WTC11 (cell line): ENCODE data around the gene ADCYAP1. TPM values are rescaled to one million over a fixed set of nuclear protein-coding genes. Genes with fewer than 3 reads are reported as not detected.

Source experiments
- ATAC-seq: fragments of 200-7000 bp; cut with Tn5 transposase; 2 replicates; pipeline ENCODE4 v1.10.0; 2021; ENCODE audit warnings: mild to moderate bottlenecking, moderate library complexity
- CTCF ChIA-PET: fragments of 300-600 bp; sonication (Branson Sonifier 250); formaldehyde crosslinking; loops from one replicate; lab custom pipeline; 2021; ENCODE audit warnings: antibody characterized with exemption; lab: Charles Lee
- POLR2A ChIA-PET: fragments of 350-600 bp; sonication (Branson Sonifier 250); formaldehyde crosslinking; loops from one replicate; lab custom pipeline; 2021; ENCODE audit warnings: antibody characterized with exemption; lab: Charles Lee
- DNase-seq: peaks from one replicate; pipeline ENCODE4 v3.0.0; 2021; ENCODE audit warnings: low spot score
- H3K27ac Mint-ChIP-seq: 2 replicates; pipeline ENCODE4 v1.8.0; 2021; ENCODE audit warnings: mixed read lengths
- H3K27me3 Mint-ChIP-seq: 2 replicates; pipeline ENCODE4 v1.8.0; 2021; ENCODE audit warnings: low read depth, mild to moderate bottlenecking, moderate library complexity, mixed read lengths
- H3K36me3 Mint-ChIP-seq: 2 replicates; pipeline ENCODE4 v1.8.0; 2021; ENCODE audit warnings: mixed read lengths
- H3K4me1 Mint-ChIP-seq: 2 replicates; pipeline ENCODE4 v1.8.0; 2022; ENCODE audit warnings: mixed read lengths
- H3K4me3 Mint-ChIP-seq: 2 replicates; pipeline ENCODE4 v1.8.0; 2021; ENCODE audit warnings: mild to moderate bottlenecking, moderate library complexity, mixed read lengths
- H3K9me3 Mint-ChIP-seq: 2 replicates; pipeline ENCODE4 v1.8.0; 2021; ENCODE audit warnings: mixed read lengths
- CREM ChIP-seq: sonication (generic); formaldehyde crosslinking; IDR thresholded peaks from 2 replicates; pipeline ENCODE4 v1.8.1; 2022; ENCODE audit warnings: mild to moderate bottlenecking, missing genetic modification reagents, moderate library complexity
- EMX1 ChIP-seq: fragments of 250-450 bp; sonication (Bioruptor Pico); IDR thresholded peaks from 2 replicates; pipeline ENCODE4 v1.8.0; 2021; ENCODE audit warnings: mild to moderate bottlenecking
- ETV6 ChIP-seq: sonication (generic); formaldehyde crosslinking; IDR thresholded peaks from 2 replicates; pipeline ENCODE4 v1.8.1; 2022; ENCODE audit warnings: mild to moderate bottlenecking, missing genetic modification reagents
- GRHL2 ChIP-seq: fragments of 250-450 bp; sonication (Bioruptor Pico); IDR thresholded peaks from 2 replicates; pipeline ENCODE4 v1.8.0; 2022; ENCODE audit warnings: mild to moderate bottlenecking, moderate library complexity; ENCODE audit not compliant: insufficient replicate concordance, severe bottlenecking
- MYBL2 ChIP-seq: sonication (generic); formaldehyde crosslinking; IDR thresholded peaks from 2 replicates; pipeline ENCODE4 v1.8.1; 2023; ENCODE audit warnings: mild to moderate bottlenecking, moderate library complexity, missing genetic modification reagents
- NFE2L1 ChIP-seq: sonication (generic); formaldehyde crosslinking; IDR thresholded peaks from 2 replicates; pipeline ENCODE4 v1.8.1; 2023; ENCODE audit warnings: missing genetic modification reagents
- NR1H2 ChIP-seq: sonication (generic); formaldehyde crosslinking; IDR thresholded peaks from 2 replicates; pipeline ENCODE4 v1.9.0; 2021; ENCODE audit warnings: mild to moderate bottlenecking, moderate library complexity, missing genetic modification reagents
- NR3C1 ChIP-seq: sonication (generic); formaldehyde crosslinking; conservative IDR thresholded peaks from 2 replicates; pipeline ENCODE4 v1.8.1; 2023; ENCODE audit warnings: low read depth, mild to moderate bottlenecking, missing genetic modification reagents
- OVOL2 ChIP-seq: fragments of 250-450 bp; sonication (Bioruptor Pico); IDR thresholded peaks from 2 replicates; pipeline ENCODE4 v1.9.0; 2021; ENCODE audit warnings: mild to moderate bottlenecking, borderline replicate concordance
- total RNA-seq: library from RNA; stranded (reverse); gene quantifications from 3 replicates; pipeline ENCODE4 v1.2.3, GENCODE V29; 2021
- TF ChIP-seq, protein P1 (sequence below): sonication (generic); formaldehyde crosslinking; IDR thresholded peaks from 2 replicates; pipeline ENCODE4 v1.8.0; 2023; ENCODE audit warnings: mild to moderate bottlenecking, missing genetic modification reagents
- TF ChIP-seq, protein P2 (sequence below): sonication (generic); formaldehyde crosslinking; IDR thresholded peaks from 2 replicates; pipeline ENCODE4 v1.8.1; 2023; ENCODE audit warnings: mild to moderate bottlenecking, missing genetic modification reagents, borderline replicate concordance
- TF ChIP-seq, protein P3 (sequence below): sonication (generic); formaldehyde crosslinking; IDR thresholded peaks from 2 replicates; pipeline ENCODE4 v1.8.1; 2023; ENCODE audit warnings: mild to moderate bottlenecking, missing genetic modification reagents
- TF ChIP-seq, protein P4 (sequence below): sonication (generic); formaldehyde crosslinking; conservative IDR thresholded peaks from 2 replicates; pipeline ENCODE4 v1.8.1; 2022; ENCODE audit warnings: mild to moderate bottlenecking, missing genetic modification reagents
- TF ChIP-seq, protein P5 (sequence below): sonication (generic); formaldehyde crosslinking; conservative IDR thresholded peaks from 2 replicates; pipeline ENCODE4 v1.8.1; 2023; ENCODE audit warnings: mild to moderate bottlenecking, low read depth, missing genetic modification reagents, moderate library complexity
- TF ChIP-seq, protein P6 (sequence below): fragments of 250-450 bp; sonication (Bioruptor Pico); IDR thresholded peaks from 2 replicates; pipeline ENCODE4 v1.9.0; 2021; ENCODE audit warnings: moderate library complexity, mild to moderate bottlenecking, inconsistent platforms, borderline replicate concordance
- TF ChIP-seq, protein P7 (sequence below): sonication (generic); formaldehyde crosslinking; IDR thresholded peaks from 2 replicates; pipeline ENCODE4 v1.8.1; 2022; ENCODE audit warnings: low read depth, mild to moderate bottlenecking, moderate library complexity, missing genetic modification reagents, borderline replicate concordance
- TF ChIP-seq, protein P8 (sequence below): fragments of 250-450 bp; sonication (Bioruptor Pico); IDR thresholded peaks from 2 replicates; pipeline ENCODE4 v1.9.0; 2021; ENCODE audit warnings: mild to moderate bottlenecking

ADCYAP1 gene
- total RNA-seq, 1 experiment from 2014 or later: not detected

DNA sequence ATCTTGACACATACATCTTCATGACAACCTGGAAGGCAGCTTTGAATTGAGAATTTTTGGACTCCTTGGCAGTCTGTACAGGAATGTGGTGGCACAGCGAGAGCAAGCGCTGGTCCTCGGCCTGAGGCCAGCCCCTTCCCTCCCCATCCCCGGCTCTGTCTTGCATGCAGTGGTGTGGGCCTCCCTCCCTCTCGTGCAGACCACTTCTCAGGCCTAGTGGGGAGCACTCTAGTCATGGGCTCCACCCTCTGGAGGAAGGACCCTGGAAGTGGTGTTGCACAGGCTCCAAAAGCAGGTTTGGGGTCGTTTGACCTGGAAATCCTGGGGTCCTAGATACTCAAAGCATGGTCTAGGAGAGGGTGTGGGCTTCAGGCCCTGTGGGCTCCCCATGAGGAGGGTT lies 32.3 kb downstream of the ADCYAP1 start (continued):
- TF ChIP-seq, protein P1, sequence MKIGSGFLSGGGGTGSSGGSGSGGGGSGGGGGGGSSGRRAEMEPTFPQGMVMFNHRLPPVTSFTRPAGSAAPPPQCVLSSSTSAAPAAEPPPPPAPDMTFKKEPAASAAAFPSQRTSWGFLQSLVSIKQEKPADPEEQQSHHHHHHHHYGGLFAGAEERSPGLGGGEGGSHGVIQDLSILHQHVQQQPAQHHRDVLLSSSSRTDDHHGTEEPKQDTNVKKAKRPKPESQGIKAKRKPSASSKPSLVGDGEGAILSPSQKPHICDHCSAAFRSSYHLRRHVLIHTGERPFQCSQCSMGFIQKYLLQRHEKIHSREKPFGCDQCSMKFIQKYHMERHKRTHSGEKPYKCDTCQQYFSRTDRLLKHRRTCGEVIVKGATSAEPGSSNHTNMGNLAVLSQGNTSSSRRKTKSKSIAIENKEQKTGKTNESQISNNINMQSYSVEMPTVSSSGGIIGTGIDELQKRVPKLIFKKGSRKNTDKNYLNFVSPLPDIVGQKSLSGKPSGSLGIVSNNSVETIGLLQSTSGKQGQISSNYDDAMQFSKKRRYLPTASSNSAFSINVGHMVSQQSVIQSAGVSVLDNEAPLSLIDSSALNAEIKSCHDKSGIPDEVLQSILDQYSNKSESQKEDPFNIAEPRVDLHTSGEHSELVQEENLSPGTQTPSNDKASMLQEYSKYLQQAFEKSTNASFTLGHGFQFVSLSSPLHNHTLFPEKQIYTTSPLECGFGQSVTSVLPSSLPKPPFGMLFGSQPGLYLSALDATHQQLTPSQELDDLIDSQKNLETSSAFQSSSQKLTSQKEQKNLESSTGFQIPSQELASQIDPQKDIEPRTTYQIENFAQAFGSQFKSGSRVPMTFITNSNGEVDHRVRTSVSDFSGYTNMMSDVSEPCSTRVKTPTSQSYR (CRISPR knock-in tag): no peak
- no peak for TF ChIP-seq NR3C1 (CRISPR knock-in tag)
- TF ChIP-seq, protein P2, sequence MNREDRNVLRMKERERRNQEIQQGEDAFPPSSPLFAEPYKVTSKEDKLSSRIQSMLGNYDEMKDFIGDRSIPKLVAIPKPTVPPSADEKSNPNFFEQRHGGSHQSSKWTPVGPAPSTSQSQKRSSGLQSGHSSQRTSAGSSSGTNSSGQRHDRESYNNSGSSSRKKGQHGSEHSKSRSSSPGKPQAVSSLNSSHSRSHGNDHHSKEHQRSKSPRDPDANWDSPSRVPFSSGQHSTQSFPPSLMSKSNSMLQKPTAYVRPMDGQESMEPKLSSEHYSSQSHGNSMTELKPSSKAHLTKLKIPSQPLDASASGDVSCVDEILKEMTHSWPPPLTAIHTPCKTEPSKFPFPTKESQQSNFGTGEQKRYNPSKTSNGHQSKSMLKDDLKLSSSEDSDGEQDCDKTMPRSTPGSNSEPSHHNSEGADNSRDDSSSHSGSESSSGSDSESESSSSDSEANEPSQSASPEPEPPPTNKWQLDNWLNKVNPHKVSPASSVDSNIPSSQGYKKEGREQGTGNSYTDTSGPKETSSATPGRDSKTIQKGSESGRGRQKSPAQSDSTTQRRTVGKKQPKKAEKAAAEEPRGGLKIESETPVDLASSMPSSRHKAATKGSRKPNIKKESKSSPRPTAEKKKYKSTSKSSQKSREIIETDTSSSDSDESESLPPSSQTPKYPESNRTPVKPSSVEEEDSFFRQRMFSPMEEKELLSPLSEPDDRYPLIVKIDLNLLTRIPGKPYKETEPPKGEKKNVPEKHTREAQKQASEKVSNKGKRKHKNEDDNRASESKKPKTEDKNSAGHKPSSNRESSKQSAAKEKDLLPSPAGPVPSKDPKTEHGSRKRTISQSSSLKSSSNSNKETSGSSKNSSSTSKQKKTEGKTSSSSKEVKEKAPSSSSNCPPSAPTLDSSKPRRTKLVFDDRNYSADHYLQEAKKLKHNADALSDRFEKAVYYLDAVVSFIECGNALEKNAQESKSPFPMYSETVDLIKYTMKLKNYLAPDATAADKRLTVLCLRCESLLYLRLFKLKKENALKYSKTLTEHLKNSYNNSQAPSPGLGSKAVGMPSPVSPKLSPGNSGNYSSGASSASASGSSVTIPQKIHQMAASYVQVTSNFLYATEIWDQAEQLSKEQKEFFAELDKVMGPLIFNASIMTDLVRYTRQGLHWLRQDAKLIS (CRISPR knock-in tag): no peak
- no peak for TF ChIP-seq ETV6 (CRISPR knock-in tag)
- TF ChIP-seq NR1H2 (CRISPR knock-in tag): no peak
- no peak for TF ChIP-seq EMX1 (CRISPR knock-in tag)
- TF ChIP-seq, protein P3, sequence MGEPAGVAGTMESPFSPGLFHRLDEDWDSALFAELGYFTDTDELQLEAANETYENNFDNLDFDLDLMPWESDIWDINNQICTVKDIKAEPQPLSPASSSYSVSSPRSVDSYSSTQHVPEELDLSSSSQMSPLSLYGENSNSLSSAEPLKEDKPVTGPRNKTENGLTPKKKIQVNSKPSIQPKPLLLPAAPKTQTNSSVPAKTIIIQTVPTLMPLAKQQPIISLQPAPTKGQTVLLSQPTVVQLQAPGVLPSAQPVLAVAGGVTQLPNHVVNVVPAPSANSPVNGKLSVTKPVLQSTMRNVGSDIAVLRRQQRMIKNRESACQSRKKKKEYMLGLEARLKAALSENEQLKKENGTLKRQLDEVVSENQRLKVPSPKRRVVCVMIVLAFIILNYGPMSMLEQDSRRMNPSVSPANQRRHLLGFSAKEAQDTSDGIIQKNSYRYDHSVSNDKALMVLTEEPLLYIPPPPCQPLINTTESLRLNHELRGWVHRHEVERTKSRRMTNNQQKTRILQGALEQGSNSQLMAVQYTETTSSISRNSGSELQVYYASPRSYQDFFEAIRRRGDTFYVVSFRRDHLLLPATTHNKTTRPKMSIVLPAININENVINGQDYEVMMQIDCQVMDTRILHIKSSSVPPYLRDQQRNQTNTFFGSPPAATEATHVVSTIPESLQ: no peak
- no peak for TF ChIP-seq MYBL2 (CRISPR knock-in tag)
- no peak for TF ChIP-seq CREM (CRISPR knock-in tag)
- TF ChIP-seq, protein P4, sequence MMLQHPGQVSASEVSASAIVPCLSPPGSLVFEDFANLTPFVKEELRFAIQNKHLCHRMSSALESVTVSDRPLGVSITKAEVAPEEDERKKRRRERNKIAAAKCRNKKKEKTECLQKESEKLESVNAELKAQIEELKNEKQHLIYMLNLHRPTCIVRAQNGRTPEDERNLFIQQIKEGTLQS (CRISPR knock-in tag): no peak
- TF ChIP-seq, protein P5, sequence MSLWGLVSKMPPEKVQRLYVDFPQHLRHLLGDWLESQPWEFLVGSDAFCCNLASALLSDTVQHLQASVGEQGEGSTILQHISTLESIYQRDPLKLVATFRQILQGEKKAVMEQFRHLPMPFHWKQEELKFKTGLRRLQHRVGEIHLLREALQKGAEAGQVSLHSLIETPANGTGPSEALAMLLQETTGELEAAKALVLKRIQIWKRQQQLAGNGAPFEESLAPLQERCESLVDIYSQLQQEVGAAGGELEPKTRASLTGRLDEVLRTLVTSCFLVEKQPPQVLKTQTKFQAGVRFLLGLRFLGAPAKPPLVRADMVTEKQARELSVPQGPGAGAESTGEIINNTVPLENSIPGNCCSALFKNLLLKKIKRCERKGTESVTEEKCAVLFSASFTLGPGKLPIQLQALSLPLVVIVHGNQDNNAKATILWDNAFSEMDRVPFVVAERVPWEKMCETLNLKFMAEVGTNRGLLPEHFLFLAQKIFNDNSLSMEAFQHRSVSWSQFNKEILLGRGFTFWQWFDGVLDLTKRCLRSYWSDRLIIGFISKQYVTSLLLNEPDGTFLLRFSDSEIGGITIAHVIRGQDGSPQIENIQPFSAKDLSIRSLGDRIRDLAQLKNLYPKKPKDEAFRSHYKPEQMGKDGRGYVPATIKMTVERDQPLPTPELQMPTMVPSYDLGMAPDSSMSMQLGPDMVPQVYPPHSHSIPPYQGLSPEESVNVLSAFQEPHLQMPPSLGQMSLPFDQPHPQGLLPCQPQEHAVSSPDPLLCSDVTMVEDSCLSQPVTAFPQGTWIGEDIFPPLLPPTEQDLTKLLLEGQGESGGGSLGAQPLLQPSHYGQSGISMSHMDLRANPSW: no peak
- TF ChIP-seq OVOL2 (CRISPR knock-in tag): no peak
- TF ChIP-seq GRHL2 (CRISPR knock-in tag): no peak

DNA sequence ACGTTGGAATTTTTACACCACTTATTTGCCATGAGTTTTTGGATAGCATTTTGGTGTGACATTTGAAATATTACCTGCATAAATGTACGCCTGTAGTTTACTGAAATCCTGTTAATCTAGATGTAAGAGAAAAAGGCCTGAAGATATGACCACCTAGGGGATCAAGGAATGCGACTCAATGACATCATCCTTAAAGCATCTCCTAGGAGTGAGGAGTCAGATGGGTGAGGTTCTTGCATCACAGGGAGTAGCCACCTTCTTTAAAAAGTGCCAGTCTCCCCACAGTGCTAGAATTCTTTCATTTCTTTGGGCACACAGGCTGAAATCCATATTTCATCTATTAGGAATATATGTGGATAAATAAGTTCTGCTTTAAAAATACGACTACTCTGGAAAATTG lies 34.5 kb downstream of the ADCYAP1 start:
- TF ChIP-seq OVOL2 (CRISPR knock-in tag): no peak
- TF ChIP-seq, protein P6, sequence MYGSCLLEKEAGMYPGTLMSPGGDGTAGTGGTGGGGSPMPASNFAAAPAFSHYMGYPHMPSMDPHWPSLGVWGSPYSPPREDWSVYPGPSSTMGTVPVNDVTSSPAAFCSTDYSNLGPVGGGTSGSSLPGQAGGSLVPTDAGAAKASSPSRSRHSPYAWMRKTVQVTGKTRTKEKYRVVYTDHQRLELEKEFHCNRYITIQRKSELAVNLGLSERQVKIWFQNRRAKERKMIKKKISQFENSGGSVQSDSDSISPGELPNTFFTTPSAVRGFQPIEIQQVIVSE (CRISPR knock-in tag): no peak
- no peak for TF ChIP-seq NFE2L1 (CRISPR knock-in tag)
- TF ChIP-seq CREM (CRISPR knock-in tag): no peak
- TF ChIP-seq, protein P7, sequence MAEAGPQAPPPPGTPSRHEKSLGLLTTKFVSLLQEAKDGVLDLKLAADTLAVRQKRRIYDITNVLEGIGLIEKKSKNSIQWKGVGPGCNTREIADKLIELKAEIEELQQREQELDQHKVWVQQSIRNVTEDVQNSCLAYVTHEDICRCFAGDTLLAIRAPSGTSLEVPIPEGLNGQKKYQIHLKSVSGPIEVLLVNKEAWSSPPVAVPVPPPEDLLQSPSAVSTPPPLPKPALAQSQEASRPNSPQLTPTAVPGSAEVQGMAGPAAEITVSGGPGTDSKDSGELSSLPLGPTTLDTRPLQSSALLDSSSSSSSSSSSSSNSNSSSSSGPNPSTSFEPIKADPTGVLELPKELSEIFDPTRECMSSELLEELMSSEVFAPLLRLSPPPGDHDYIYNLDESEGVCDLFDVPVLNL (CRISPR knock-in tag): no peak
- TF ChIP-seq, protein P8, sequence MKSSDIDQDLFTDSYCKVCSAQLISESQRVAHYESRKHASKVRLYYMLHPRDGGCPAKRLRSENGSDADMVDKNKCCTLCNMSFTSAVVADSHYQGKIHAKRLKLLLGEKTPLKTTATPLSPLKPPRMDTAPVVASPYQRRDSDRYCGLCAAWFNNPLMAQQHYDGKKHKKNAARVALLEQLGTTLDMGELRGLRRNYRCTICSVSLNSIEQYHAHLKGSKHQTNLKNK (CRISPR knock-in tag): no peak
- CTCF ChIA-PET: no interaction called here
- Mint-ChIP-seq H3K36me3 (no peaks in the 10 kb centered on the region), H3K27me3 (peaks cover 3% of the 10 kb centered on the region; the same call in 1 of the 2 replicates), H3K9me3 (no peaks in the 10 kb centered on the region), H3K4me1 (peaks cover 9% of the 10 kb centered on the region), H3K4me3 (no peak overlapping the region), H3K27ac (no peak overlapping the region)
- ATAC-seq: peak; percentile 75
- POLR2A ChIA-PET: no interaction called here
- DNase-seq: no peak
